Activated CD4-positive, alpha-beta T cell treated with anti-CD3 and anti-CD28 coated beads, Interleukin-2, Interleukin-6, amounts not matched to agents 100 ng/mL and 50 ng/mL, durations not matched to agents 16 hours and 8 hours (primary cell): ENCODE results near the gene DISC1.
"Not testable (repeated sequence)": the region's sequence is repeated elsewhere in the genome, so short reads cannot be mapped to it uniquely, and the experiment has no call there.

Source experiments
- DNase-seq: peaks from one replicate; pipeline ENCODE4 v3.0.0-alpha.2; 2020

DISC1 gene

DNA sequence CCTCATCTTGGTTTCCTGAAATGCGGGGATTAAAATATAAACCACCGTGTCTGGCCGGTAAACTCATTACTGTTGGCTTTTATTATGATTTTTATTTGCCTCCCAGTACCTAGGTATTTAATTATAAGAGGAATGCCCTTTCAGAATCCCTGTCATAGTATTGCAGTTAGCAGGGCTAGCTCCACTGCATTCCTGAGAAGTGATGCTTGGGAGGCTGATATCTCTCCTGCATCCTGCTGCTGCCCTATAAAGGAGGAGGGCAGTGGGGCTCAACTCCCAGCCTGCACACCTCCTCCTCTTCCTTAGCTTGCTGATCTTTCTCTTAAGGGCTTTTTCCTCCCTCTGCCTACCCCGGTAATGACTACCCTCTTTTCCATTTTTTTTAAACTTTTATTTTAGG is 19.9 kb upstream of the DISC1 start:
- no peak for DNase-seq

DNA sequence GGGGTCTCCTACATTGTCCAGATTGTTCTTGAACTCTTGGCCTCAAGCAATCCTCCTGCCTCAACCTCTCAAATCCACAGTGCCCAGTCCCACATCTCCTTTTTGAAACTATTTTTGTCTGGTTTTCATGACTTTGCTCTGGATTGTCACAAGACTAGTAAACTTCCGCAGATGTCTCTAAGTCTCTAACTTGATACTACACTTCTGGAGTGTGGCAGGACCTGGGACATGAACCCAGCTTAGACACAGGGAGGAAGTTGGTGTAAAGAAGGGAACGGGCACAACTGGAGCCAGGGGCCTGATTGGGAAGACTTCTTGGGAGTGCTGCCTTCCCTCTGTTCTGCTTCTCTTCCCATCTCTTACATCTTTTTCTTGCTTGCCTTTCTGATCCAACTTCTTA is 16.2 kb upstream of the DISC1 start:
- DNase-seq = no peak

DNA sequence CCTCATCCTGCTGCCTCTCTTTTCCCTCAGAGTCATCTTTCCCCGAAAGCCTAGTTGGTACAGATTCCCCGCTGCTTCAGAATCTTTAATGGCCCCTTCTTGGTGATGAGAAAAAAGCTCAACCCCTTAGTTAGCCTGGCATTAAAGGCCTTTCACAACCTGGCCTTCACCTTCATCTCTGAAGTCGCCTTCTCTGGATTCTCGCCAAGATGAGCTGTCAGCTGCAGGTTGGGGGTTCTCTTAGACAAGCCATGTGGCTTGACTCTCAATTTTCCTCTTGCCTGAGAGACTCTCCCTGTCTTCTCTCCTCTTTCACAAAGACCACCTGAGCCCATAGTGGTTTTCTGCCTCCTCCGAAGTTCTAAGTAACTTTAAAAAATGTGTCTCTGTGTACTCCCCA is 15.5 kb upstream of the DISC1 start:
- no peak for DNase-seq

DNA sequence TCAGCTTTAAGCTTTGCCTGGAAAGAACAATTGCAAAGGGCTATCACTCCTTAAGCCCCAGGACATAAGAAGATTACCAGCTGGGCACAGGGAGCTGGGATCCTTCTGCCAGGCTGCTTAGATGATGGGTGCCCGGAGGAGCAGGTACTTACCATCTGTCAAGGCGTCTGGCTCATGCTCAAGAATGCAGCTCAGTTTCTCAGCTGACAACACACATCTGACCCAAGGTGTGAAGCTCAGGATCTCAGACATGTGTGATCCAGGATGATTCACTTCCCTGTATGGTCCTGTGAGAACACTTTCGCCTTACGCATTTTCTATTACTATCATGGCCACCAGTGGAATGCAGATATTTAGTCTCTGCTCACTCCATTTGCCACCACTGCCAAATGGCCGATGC is 14.7 kb upstream of the DISC1 start:
- peak; percentile 28 for DNase-seq

DNA sequence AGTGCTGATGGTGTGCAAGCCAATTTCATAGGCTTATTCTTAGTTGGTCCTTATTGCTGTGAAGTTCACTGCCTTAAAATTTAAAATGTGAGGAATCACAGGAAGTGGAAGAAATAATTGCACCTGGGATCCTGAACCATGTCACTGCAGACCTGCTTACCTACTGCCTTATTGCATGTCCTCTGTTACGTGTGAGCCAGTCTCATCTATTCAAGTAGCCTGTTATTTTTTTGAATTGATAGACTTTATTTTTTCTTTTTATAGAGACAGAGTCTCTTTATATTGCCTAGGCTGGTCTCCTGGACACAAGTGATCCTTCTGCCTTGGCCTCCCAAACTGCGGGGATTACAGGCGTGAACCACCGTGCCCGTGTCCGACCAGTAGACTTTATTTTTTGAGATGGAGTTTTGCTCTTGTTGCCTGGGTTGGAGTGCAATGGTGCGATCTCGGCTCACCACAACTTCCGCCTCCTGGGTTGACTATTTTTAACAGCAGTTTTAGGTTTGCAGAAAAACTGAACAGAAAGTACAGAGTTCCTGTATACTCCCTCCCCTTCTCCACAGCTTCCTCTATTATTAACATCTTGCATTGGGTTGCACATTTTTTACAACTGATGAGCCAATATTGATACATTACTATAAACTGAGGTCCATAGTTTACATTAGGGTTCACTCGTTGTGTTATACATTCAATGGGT is 14.0 kb upstream of the DISC1 start:
- DNase-seq = peak; percentile 83

DNA sequence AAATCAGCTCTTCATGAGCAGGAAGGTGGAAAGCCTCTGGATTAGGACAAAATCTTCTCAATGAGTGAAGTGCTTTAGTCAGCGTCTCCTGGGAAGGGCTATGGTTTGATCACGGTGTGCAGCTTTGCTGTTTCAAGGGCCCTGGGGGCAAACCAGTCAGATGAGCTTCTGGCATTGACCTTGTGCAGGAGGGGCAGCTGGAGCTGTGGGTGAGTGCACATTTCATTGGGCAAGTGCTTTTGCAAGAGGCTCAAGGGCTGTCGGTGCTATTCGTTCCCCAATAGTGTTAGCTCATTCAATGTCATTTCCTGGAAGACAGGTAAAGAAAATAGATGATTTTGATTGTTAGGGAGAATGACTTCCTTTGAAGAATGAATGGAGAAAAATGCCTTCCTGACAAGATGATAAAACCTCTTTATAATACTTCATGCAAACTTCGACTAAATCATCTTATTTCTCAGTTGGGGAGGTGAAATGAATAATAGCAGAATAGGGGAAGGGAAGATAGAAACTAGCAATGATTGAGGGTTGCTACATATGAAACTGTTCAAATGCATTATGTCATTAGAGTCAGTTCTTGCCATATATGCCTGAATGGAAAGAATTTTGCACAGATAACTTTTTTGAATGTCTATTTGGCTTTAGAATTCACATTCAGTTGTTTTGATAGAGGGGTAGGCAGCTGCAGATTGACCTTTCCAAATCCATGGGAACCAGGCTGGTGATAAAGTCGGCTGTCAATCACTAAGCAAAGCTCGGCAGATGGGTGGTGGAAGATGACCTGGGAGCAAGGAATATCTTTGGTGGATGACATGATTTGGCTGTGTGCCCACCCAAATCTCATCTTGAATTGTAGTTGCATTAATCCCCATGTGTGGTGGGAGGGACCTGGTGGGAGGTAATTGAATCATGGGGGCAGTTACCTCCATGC is 12.9 kb upstream of the DISC1 start:
- peak; percentile 35 for DNase-seq

DNA sequence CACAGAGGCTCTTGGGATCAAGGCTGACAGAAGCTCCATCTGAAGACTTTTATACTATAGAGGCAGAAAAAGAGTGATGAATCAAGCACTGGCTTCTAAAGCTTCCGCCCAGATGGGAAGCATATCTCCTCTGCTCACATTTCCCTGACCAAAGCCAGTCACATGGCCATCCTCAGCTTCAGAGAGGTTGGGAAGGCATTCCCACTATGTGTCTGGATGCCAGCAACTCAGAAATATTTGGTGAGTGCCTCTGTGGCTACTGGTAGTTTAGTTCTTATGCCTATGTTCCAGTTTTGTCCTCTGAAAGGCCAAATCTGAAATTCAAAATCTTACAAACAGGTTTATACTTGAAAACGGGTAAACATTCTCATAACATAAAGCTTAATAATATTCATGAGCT is 9.9 kb upstream of the DISC1 start:
- no peak for DNase-seq

DNA sequence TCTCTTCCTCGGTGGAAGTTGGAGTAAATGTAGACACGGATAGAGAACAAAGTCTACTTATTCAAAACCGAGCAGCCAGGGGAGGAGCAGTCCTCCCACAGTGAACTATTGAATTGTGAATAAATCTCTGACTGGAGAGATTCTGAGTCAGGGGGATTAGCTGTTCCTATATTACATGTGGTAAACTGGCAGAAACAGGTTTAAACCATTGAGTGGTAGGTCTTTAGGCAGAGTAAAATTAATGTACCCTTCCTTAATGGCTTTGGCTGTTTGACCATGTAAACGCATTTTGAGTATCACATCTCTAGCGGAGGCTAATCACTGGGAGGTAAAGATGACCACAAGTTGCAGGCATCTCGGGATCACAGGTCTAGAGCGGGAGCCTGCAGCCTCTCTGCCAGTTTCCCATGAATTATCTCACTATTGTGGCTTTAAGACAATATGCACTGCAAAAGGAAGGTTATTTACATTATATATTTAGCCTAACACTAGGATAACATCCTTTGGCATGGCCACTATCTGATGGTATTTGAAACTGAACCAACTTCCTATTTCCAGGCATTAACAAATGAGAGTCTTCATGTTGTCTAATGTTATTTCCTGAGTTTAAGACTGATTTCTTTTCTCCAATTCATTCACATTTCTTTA is 7.9 kb upstream of the DISC1 start:
- no peak for DNase-seq

DNA sequence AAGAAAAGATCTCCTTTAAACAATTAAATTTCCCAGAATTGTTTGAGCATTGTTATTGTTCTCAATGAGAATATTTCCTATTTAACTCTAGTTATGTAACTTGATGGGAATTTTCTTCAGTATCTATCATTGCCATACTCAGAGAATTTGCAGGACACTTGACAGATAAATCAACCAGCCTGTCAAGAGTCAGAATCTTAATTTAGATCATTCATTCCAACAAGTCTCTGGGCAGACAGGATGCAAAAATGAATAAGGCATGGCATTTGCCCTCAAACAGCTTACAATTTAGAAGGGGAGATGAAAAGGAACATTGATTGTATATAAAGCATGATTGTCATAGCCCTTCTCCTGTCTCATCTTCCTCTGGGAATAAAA is 7.3 kb upstream of the DISC1 start:
- no peak for DNase-seq

DNA sequence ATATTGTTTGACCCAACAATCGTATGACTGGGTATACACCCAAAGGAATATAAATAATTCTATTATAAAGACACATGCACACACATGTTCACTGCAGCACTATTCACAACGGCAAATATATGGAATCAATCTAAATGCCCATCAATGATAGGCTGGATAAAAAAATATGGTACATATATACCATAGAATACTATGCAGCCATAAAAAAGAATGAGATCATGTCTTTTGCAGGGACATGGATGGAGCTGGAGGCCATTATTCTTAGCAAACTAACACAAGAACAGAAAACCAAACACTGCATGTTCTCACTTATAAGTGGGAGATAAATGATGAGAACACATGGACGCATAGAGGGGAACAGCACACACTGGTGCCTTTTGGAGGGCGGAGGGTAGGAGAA is 1.5 kb upstream of the DISC1 start:
- not testable (repeated sequence) for DNase-seq

DNA sequence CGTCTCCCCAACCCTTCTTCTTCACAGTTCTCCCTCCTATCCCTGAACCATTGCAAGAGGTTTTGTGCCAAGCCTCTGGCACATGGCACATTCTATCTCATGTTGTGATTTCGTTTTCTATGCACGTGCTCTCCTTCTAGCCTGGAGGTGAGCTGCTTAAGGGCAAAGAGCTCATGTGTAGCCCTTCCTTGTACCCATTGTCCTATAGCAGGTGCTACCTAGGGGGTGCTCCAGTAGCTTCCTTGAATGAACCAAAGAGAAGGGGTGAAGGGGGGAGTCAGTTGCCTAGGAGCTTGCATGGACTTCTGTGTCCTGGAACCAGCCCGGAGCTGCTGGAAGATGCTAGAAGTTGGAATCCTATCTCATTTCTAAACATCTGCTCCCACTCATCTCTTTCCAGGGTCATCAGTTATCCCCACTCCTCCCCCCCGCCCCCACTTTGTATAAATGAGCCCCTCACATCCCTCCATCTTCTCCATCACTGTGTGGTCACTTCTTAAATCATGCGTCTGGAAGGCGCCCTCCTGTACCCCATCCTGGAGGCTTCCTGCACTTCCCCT is 535 bp upstream of the DISC1 start:
- DNase-seq = no peak

DNA sequence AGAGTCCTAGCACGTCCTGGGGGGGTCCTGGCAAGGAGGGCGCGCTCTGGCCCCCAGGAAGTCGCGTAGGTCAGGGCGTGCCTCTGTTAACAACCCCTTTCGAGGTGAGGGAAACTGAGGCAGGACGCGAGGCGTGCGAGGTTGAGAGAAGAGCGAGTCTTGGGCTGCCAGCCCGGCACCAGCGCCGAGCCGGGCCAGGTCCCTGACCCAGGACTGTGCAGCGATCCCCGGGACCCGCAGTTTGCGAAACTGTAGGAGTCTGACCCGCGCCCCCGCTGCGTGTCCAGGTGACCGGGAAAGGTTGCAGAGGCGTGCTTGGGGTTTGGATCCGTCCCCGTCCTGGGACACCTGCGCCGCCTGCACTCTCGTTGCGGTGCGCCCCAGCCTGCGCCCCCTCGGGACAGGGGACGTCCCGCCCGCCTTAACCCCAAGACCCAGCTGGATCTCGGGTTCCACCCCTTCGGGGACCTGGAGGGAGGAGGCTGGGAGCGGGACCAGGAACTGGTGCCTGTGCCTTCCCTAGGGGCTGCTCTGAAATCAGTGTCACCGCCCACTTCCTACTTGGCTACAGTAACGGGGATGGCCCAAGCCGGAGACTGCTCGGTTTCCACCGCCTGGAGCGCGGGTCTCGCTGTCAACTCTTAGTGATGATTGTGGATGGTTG is 493 bp downstream of the DISC1 start:
- peak; percentile 61 for DNase-seq

DNA sequence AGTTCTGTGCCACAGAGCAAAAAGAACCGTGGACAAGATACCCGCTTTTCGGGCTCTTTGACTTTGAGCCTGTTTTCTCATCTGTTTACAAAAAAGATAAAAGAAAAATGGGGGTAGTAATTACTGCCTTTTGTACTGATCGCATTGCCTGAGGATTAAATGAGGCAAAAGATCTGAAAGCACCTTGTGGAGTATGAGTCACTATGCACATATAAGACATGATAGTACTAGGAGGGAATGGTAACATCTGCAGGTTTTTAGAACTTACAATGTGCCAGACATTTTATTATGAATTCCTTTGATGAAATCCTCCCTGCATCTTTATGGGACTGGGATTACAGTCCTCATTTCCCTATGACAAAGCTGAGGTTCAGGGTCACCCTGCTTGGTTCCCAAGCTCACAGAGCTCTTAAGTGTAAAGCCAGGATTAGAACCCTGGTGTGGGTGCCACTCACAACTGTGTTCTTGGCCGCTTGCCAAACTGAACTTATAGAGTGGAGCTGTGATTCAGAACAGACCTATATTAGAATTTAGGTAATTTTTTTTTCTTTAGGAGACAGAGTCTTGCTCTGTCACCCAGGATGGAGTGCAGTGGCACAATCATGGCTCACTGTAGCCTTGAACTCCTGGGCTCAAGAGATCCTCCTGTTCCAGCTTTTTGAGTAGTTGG is 1.8 kb downstream of the DISC1 start:
- DNase-seq = peak; percentile 42

DNA sequence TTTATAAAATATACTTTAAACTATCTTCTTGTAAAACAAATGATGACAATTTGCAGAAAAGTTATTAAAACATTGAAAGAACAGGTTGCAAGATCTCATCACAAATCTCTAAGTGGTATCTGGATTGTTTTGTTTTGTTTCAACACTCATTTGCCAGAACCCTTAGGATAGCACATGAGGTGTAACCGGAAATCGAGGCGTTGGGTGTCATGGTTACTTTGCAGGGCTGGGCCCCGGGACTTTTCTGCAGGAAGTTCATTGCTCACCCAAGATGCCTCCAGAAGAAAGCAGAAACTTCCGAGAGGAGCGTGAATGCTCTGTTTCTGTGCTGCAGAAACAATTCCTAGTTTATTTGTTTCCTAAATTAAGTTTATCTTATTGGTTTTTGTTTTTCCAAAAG is 2.5 kb downstream of the DISC1 start:
- peak; percentile 49 for DNase-seq

DNA sequence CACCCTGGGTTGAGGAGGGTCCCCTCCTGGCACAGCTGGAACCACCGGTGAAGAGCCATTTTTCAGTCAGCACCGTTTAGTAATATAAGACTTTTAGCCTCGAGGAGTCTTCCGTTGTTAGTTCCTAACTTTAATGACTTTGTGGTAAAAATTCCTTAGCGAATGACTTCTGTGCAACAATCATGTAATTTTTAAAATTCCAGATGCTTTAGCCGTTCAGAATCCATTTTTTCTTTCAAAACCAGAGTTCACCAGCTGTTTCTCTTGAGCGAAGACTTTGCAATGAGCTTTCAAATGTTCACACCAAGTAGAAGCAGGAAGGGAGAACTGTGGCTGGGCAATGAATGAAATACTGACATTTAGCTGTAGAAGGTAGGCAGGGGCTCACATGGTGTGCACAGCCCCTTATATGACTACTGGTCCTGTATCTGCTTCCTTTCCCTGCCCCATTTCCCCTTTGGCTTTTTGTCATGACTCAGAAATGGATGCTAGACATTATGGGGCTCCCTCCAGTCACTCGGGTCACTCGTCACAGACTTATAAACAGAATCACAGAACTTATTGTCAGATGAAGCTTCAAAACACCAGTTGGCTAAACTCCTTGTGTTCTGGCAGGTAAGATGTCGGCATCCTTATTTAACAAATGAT is 4.1 kb downstream of the DISC1 start:
- DNase-seq = no peak

DNA sequence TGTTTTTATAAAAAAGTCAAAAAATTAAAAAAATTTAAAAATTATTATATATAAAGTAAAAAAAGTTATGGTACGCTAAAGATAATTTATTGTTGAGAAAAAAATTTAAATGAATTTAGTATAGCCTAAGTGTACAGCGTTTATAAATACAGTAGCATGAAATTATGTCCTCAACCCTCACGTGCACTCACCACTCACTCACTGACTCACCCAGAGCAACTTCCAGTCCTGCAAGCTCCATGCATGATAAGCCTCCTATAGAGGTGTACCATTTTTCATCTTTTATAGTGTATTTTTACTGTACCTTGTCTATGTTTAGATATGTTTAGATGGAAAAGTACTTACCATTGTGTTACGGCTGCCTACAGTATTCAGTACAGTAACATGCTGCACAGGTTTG is 5.1 kb downstream of the DISC1 start:
- no peak for DNase-seq

DNA sequence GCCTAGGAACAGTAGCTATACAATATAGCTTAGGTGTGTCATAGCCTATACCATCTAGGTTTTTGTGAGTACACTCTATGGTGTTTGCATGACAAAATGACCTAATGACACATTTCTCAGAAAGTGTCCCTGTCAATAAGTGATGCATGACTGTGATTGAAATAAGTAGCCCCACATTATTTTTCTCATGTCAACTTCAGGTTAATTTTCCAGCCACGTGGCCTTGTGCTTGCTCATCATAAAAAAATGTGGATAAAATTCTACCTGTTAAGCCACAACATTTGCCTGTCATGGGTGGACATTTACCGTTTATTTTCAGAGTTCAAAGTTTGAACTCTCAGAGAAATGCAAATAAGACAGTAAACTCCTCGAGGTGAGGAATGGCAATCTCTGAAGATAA is 5.5 kb downstream of the DISC1 start:
- no peak for DNase-seq

DNA sequence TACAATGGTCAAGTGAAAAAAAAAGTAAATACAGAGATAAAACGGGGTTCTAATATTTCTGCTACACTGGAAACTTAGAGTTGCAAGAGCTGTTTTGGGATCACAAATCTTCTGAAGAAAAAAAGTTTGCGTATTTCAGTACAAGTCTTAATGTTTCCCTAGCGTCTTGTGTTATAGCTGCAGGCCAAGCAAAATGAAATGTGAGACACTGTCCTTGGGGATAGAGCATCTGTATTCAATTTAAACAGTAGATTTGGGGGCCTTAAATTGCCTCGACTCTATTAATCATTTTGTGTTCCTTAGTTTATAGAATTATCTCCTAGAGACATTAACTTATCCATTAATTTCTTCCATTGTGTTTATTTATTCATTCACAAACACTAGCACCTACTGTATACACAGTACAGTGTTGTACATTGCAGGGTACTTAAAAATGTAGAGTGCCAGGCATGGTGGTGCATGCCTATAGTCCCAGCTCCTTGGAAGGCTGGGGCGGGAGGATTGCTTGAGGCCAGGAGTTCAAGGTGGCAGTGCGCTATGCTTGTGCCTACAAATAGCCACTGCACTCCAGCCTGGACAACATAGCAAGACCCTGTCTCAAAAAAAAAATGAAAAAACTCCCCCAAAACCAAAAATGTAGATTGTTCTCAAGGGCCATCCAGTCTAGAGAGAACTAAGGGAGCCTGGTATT is 7.9 kb downstream of the DISC1 start:
- DNase-seq = no peak

DNA sequence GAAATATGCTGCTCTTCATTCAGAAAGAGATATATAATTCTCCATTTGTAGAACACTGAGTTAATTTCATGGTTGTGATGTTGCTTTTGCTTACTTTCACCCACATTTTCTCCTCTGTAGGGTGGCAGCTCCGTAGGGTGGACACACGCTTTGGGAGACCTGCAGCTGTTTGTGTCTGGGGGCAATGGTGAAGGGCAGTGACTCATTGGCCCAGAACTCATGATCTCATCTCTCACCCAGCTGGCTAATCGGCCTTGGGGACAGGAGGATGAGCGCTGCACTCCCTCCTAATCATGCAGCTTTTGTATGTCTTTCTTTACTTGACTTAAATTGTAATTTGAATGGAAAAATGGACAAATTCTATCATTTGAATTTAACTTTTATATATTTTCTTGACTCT is 9.6 kb downstream of the DISC1 start:
- DNase-seq = no peak

DNA sequence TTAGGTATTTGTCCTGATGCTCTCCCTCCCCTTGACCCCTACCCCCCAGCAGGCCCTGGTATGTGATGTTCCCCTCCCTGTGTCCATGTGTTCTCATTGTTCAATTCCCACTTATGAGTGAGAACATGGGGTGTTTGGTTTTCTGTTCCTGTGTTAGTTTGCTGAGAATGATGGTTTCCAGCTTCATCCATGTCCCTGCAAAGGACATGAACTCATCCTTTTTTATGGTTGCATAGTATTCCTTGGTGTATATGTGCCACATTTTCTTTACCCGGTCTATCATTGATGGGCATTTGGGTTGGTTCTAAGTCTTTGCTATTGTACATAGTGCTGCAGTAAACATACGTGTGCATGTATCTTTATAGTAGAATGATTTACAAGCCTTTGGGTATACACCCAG is 10.3 kb downstream of the DISC1 start:
- DNase-seq = not testable (repeated sequence)

DNA sequence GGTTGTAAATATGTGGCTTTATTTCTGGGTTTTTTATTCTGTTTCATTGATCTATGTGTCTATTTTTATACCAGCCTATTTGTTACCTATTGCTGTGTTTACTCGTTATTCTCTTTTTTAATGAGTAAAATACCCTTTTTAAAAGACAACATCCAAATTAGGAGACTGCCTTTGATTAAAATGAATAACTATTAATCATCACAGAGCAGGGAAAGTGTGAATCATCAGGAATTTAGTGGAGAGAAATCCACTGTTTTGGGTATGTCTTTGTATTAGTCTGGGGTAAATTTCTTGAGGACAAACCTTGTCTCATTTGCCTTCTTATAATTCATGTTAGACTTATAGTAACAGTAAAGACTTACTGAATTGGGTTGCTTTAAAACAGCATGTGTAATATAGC is 12.1 kb downstream of the DISC1 start:
- no peak for DNase-seq
